ENCODE measurements around the gene EIPR1. TPM values are rescaled to one million over a fixed set of nuclear protein-coding genes. Genes with fewer than 3 reads are reported as not detected.

EIPR1 gene
- total RNA-seq, 4 donors from 2014 or later: 13.8 to 19.0 (median 15.3) TPM

Other genes with a start within 250 kb of the EIPR1 start
- 10 to 100 TPM; 65.6 to 89.3 (median 72.6) TPM for gene TRAPPC12, start 1.9 kb upstream of the EIPR1 start, total RNA-seq
- gene ADI1, start 141.7 kb upstream of the EIPR1 start, total RNA-seq: 100 to 1,000 TPM in 1 of 4 donors, 10 to 100 TPM in 3; 90.0 to 130 (median 96.9) TPM
- gene RNASEH1, start 180.5 kb upstream of the EIPR1 start, total RNA-seq: 10 to 100 TPM; 30.2 to 36.5 (median 34.5) TPM
- gene RPS7, start 197.4 kb upstream of the EIPR1 start, total RNA-seq: 1,000 to 10,000 TPM in 3 of 4 donors, 100 to 1,000 TPM in 1; 950 to 4,390 (median 2,121) TPM
- gene COLEC11, start 217.3 kb upstream of the EIPR1 start, total RNA-seq: 10 to 100 TPM in 1 of 4 donors, 1 to 10 TPM in 3; 2.1 to 19.1 (median 6.6) TPM

Measured in esophagus muscularis mucosa (tissue), 4 donors.